BLaER1 (cell line): ENCODE data around the gene TNK1.

Source experiments
- H3K27ac ChIP-seq: shearing (Covaris generic); formaldehyde crosslinking; 2 replicates; pipeline ENCODE4 v1.8.1; 2022
- H3K27me3 ChIP-seq: shearing (Covaris generic); formaldehyde crosslinking; 2 replicates; pipeline ENCODE4 v1.8.1; 2022
- H3K36me3 ChIP-seq: shearing (Covaris generic); formaldehyde crosslinking; 2 replicates; pipeline ENCODE4 v1.8.1; 2022
- H3K4me1 ChIP-seq: shearing (Covaris generic); formaldehyde crosslinking; 2 replicates; pipeline ENCODE4 v1.8.1; 2022
- H3K4me2 ChIP-seq: shearing (Covaris generic); formaldehyde crosslinking; 2 replicates; pipeline ENCODE4 v1.8.1; 2022
- H3K4me3 ChIP-seq: shearing (Covaris generic); formaldehyde crosslinking; 2 replicates; pipeline ENCODE4 v1.8.1; 2022
- H3K9ac ChIP-seq: shearing (Covaris generic); formaldehyde crosslinking; 2 replicates; pipeline ENCODE4 v1.8.1; 2022
- H3K9me3 ChIP-seq: shearing (Covaris generic); formaldehyde crosslinking; 2 replicates; pipeline ENCODE4 v1.8.1; 2022
- H4K20me1 ChIP-seq: shearing (Covaris generic); formaldehyde crosslinking; 2 replicates; pipeline ENCODE4 v1.8.1; 2022
- Cebpa-rat ChIP-seq: shearing (Covaris generic); IDR thresholded peaks from 2 replicates; pipeline ENCODE4 v1.8.1; 2022

The TNK1 gene

GRCh38 chr17:7403727-7403976 lies 22.8 kb downstream of the TNK1 start:
- H3K36me3 ChIP-seq: peaks cover 5% of the 10 kb centered on the region
- H3K4me1 ChIP-seq: peaks cover 30% of the 10 kb centered on the region
- peak overlapping the region; percentile 84 for H3K9ac ChIP-seq
- no peaks in the 10 kb centered on the region for H3K9me3 ChIP-seq
- peaks cover 8% of the 10 kb centered on the region; the same call in 1 of the 2 replicates for H4K20me1 ChIP-seq
- peak overlapping the region; percentile 84 for H3K4me2 ChIP-seq
- peak overlapping the region; percentile 82 for H3K27ac ChIP-seq
- H3K27me3 ChIP-seq: no peaks in the 10 kb centered on the region
- TF ChIP-seq Cebpa-rat: no peak
- H3K4me3 ChIP-seq: peak overlapping the region; percentile 79

GRCh38 chr17:7403977-7404736 lies 23.3 kb downstream of the TNK1 start, which contains the start of gene TMEM256:
Gene TMEM256, minus strand, starts transcription at chr17:7404097. Its CDS starts 13 bp downstream, at chr17:7404084.
- Histone ChIP-seq H3K27me3 (no peaks in the 10 kb centered on the region), H3K4me3 (peak within 1 kb of the TSS; percentile 79), H4K20me1 (peaks cover 8% of the 10 kb centered on the region; the same call in 1 of the 2 replicates), H3K4me2 (peak within 1 kb of the TSS; percentile 98), H3K27ac (peak within 1 kb of the TSS; percentile 82), H3K9me3 (no peaks in the 10 kb centered on the region), H3K9ac (peak within 1 kb of the TSS; percentile 86), H3K36me3 (peaks cover 10% of the 10 kb centered on the region), H3K4me1 (peaks cover 30% of the 10 kb centered on the region)
- TF ChIP-seq Cebpa-rat: no peak

GRCh38 chr17:7404737-7405349 lies 24.0 kb downstream of the TNK1 start:
- H3K9me3 ChIP-seq: no peaks in the 10 kb centered on the region
- peak overlapping the region; percentile 75 for H3K27ac ChIP-seq
- TF ChIP-seq Cebpa-rat: no peak
- no peaks in the 10 kb centered on the region for H3K27me3 ChIP-seq
- H3K9ac ChIP-seq: peak overlapping the region; percentile 86
- peak overlapping the region; percentile 98 for H3K4me2 ChIP-seq
- peaks cover 30% of the 10 kb centered on the region for H3K4me1 ChIP-seq
- peaks cover 17% of the 10 kb centered on the region for H3K36me3 ChIP-seq
- peak overlapping the region; percentile 79 for H3K4me3 ChIP-seq
- peaks cover 8% of the 10 kb centered on the region; the same call in 1 of the 2 replicates for H4K20me1 ChIP-seq

- peak overlapping the region; percentile 79 for H3K4me3 ChIP-seq
- peak overlapping the region; percentile 98 for H3K4me2 ChIP-seq
- H3K27ac ChIP-seq: peak overlapping the region; percentile 75
- peaks cover 8% of the 10 kb centered on the region; the same call in 1 of the 2 replicates for H4K20me1 ChIP-seq
- H3K9ac ChIP-seq: peak overlapping the region; percentile 86
- H3K27me3 ChIP-seq: no peaks in the 10 kb centered on the region
- H3K36me3 ChIP-seq: peaks cover 24% of the 10 kb centered on the region
- peaks cover 30% of the 10 kb centered on the region for H3K4me1 ChIP-seq
- TF ChIP-seq Cebpa-rat: no peak
- H3K9me3 ChIP-seq: no peaks in the 10 kb centered on the region
Measured at GRCh38 chr17:7405350-7406234, 24.7 kb downstream of the TNK1 start.

- Histone ChIP-seq H3K27ac (no peak overlapping the region), H3K27me3 (no peaks in the 10 kb centered on the region)
Measured at GRCh38 chr17:7406235-7406825, 25.4 kb downstream of the TNK1 start.

GRCh38 chr17:7407082-7407481 lies 26.2 kb downstream of the TNK1 start:
- Histone ChIP-seq H4K20me1 (peaks cover 8% of the 10 kb centered on the region; the same call in 1 of the 2 replicates), H3K27me3 (no peaks in the 10 kb centered on the region), H3K4me2 (no peak overlapping the region), H3K4me3 (no peak overlapping the region), H3K27ac (no peak overlapping the region), H3K4me1 (peaks cover 30% of the 10 kb centered on the region), H3K36me3 (peaks cover 27% of the 10 kb centered on the region), H3K9me3 (no peaks in the 10 kb centered on the region), H3K9ac (no peak overlapping the region)
- no peak for TF ChIP-seq Cebpa-rat

More at GRCh38 chr17:7406235-7406825, 25.4 kb downstream of the TNK1 start:
- peaks cover 30% of the 10 kb centered on the region for H3K4me1 ChIP-seq
- peak overlapping the region; percentile 86; the same call in 1 of the 2 replicates for H3K9ac ChIP-seq
- TF ChIP-seq Cebpa-rat: no peak
- H4K20me1 ChIP-seq: peaks cover 8% of the 10 kb centered on the region; the same call in 1 of the 2 replicates
- H3K36me3 ChIP-seq: peaks cover 27% of the 10 kb centered on the region
- H3K4me3 ChIP-seq: peak overlapping the region; percentile 79; the same call in 1 of the 2 replicates
- H3K4me2 ChIP-seq: peak overlapping the region; percentile 98
- H3K9me3 ChIP-seq: no peaks in the 10 kb centered on the region

GRCh38 chr17:7407485-7408251 lies 26.8 kb downstream of the TNK1 start, which contains the start of gene NLGN2:
Gene NLGN2, plus strand, starts transcription at chr17:7407845. Its CDS starts 411 bp downstream, at chr17:7408256.
- Histone ChIP-seq H3K27ac (no peak within 1 kb of the TSS), H3K27me3 (no peaks in the 10 kb centered on the region), H3K4me2 (no peak within 1 kb of the TSS), H3K36me3 (peaks cover 27% of the 10 kb centered on the region), H3K4me3 (no peak within 1 kb of the TSS), H4K20me1 (peaks cover 6% of the 10 kb centered on the region; the same call in 1 of the 2 replicates), H3K9ac (no peak within 1 kb of the TSS), H3K9me3 (no peaks in the 10 kb centered on the region), H3K4me1 (peaks cover 29% of the 10 kb centered on the region)
- TF ChIP-seq Cebpa-rat: no peak

- Histone ChIP-seq H3K4me1 (peaks cover 29% of the 10 kb centered on the region), H4K20me1 (no peaks in the 10 kb centered on the region), H3K36me3 (peaks cover 27% of the 10 kb centered on the region), H3K27ac (no peak overlapping the region), H3K27me3 (no peaks in the 10 kb centered on the region), H3K4me2 (no peak overlapping the region), H3K9me3 (no peaks in the 10 kb centered on the region), H3K4me3 (no peak overlapping the region), H3K9ac (no peak overlapping the region)
- no peak for TF ChIP-seq Cebpa-rat
Measured at GRCh38 chr17:7408252-7408727, 27.4 kb downstream of the TNK1 start.
